Hepatic stellate cell (primary cell): ENCODE data around the gene MINDY4.

Experiments used
- DNase-seq: peaks from one replicate; pipeline ENCODE4 v3.0.0; 2011; ENCODE audit warnings: low spot score

MINDY4 gene

GRCh38 chr7:30835396-30835915, 64.2 kb downstream of the MINDY4 start:
- DNase-seq, result no peak

- no peak for DNase-seq
Measured at GRCh38 chr7:30836991-30837390, 65.8 kb downstream of the MINDY4 start.

DNA sequence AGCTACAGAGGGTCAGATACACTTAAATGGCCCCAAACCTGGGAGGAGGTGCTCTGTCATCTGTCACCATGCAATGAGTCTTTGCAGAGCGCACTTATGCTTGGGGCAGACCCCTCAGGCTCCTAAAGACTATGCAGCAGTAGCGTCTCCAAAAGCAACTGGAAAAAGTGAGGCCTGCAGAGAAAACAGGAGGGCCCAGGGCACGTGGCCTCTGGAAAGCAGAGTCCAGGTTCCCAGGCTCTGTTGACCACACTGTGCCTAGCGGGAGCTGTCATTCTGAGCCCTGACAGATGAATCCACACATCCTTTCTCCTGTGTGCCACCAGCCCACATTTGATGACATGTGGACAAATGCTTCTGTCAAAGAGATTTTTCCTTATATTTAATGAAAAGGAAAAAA, 66.4 kb downstream of the MINDY4 start:
- DNase-seq, result no peak

DNA sequence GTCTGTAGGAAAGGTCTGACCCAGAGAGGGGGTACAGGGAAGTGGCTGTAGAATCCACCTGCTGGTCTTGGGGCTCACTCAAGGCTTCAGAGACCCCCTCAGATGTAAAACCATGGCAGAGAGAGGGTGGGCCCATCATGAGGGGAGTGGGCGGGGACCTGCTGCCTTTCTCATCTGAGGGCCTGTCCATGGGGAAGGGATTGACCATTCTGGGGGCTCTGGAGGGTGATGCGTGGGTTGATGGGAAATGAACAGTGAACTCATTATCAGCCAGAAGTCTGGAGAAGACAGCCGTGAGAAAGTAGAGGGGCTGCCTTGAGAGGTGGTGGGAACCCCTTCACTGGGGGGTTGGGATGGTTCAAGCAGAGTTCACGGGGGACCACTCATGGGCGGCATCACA, 66.8 kb downstream of the MINDY4 start:
- DNase-seq, result no peak

DNA sequence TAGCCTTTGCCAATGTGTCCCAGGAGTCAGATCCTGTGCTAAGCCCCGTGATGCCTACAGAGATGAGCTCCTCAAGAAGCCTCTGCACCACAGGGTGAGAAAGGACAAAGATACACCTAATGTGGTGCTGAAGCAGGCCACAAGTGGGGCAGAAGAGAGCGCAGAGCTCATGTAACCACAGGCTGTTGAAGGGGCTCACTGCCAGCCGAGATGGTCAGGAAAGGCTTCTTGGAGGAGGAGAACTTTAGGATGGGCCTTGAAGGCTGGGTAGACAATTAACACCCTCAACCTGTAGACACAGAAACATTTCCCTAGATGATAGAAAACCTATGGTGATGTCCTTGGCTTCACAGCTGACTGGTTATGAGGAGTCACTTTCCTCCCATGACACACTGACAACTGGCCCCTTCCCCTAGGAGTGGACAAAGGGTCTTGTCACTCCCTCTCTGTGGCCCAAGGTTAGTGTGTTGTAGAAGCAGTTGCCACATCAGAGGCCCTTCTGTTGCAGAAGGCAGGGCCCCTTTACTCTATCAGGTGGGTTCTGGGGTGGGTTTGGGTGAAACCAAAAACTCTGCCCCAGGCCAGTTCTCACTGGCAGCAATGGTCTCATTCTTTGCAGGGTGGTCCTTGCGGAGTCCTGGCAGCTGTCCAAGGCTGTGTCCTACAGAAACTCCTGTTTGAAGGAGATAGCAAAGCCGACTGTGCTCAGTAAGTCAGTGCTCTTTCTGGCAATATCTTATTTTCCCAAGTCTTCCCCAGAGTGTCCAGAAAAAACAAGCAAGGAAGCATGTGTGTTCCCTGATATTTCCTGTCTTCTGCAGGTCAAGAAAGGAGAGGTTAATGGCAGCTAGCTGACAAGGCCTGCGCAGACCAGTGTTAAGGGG, 69.2 kb downstream of the MINDY4 start:
- DNase-seq, result no peak

DNA sequence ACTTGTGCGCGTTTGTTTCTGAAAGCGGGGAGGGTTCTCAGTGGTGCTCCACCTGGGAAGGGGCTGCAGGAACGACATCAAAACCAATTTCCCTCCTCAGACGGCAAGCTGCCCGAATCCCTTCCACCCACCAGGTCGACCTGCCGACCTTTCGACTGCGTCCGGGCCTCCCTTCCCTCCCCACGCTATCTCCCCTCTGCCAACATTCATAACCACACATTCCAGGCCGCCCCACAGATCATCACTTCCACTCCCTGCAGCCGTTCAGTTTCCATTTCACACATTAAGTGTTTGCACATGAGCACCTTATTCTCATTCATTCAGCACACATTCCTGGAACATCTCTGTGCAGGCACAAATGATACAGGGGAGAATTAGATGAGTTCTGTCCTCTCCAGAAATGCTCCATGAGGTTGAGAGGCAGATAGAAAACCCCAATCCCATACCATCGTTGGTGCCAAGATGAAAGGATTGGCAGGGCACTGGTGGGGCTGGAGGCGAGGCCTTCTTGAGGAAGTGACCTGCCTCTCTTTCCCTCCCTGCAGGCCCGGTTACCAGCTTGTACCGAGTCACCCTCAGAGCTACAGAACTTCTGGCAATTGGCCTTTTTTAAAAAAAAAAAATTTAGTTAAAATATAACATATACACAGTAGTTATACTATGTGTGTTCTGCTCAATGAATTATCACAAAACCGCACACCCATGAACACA, 70.0 kb downstream of the MINDY4 start:
- no peak for DNase-seq

GRCh38 chr7:30841801-30842541, 70.8 kb downstream of the MINDY4 start:
- DNase-seq, result no peak

DNA sequence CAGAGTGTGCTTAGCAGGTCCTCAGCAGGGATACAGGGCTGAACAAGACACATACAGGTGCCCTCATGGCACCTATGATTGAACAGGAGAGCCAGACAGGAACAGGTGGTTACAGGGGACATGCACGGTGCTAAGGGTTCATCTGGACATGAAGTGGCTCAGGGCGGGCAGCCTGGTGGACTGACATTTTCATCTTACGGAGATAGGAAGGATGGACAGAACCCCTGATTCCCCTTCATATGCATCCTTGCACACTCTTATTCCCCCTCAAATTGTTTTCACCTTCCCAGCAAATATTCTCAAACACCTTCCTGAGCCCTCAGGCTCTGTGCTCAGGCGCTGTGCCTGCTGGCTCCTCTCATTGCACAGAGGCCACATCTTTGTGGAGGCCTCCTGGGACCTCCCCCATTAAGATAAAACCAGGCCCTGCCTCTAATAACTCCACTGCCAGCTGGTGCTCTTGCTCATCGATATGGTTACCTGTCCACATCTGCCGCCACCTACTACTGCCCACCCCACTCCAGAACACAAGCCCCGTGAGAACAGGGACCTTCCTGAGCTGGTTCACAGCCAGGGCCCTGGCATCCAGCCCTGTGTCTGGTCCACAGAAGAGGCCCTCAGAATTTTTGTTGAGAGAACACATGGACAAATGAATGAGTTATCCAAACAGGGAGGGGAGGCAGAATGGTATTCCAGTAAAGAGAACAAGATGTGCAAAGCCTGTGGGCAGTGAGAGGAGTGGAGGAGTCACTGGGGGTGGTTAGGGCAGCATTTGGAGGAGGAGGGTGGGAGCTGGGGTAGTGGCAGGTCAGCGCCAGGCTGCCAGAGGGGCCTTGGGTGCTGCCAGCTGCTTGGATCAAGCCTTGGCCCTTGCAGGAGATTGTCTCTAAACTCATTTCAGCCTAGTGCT, 71.6 kb downstream of the MINDY4 start:
- DNase-seq, result no peak

GRCh38 chr7:30843741-30844482, 72.7 kb downstream of the MINDY4 start:
- no peak for DNase-seq

DNA sequence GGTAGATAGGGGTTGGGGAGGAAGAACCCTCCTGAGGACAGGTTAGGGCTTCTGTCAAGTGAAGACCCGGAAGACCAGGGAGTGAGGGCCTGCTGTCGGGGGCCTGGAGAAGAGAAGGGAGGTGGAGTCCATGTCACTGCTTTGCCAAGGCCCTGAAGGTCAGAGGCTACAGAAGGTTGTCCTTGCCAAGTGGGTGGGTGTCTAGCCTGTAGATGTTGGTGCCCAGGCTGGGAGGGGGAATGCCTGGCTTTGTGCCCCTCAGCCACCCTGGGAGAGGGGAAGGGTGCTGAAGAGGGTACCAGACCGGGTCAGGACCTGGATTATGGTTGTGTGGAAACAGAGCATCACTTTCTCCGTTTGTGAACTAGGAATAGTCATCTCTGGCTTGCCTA, 73.3 kb downstream of the MINDY4 start:
- DNase-seq, result no peak

DNA sequence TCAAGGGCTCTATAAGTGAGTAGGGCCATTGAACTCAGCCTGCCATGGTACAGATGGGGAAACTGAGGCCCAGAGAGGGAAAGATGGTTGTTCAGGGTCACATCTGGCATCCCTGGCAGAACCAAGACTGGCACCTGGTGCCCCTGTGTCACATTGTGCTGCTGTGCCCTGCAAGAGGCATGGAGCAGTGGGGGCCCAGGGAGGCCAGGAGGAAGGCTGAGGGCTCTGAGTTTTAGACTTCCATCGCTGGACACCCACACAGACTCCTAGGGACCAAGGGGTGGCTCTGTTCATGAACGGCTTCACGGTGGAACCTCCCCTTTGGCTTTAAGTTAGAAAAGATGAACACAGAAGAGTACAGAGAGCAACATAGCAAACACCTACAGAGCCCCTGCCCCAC, 73.7 kb downstream of the MINDY4 start:
- no peak for DNase-seq

- peak; percentile 63 for DNase-seq
Measured at GRCh38 chr7:30845426-30846135, 74.4 kb downstream of the MINDY4 start.

GRCh38 chr7:30846378-30846777, 75.2 kb downstream of the MINDY4 start:
- DNase-seq, result no peak

GRCh38 chr7:30848121-30848855, 77.1 kb downstream of the MINDY4 start:
- no peak for DNase-seq

GRCh38 chr7:30849565-30849964, 78.3 kb downstream of the MINDY4 start:
- DNase-seq, result no peak

DNA sequence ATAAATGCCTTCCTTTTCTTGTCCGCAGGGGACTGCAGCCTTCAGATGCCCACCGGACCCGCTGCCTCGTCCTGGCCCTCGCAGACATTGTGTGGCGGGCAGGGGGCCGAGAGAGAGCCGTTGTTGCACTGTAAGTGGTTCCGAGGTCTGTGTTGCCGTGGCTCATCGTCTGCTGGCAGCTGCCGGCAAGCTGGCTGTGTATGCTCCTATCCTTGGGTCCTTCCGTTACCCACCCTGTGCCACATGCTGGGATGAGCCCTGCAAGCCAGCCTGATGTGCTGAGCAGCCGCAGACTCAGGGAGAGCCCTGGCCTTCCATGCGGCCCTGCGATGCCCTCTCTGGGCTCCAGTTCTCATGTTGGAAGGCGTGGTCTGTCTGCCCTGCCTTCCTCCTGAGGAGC, 79.2 kb downstream of the MINDY4 start:
- no peak for DNase-seq

DNA sequence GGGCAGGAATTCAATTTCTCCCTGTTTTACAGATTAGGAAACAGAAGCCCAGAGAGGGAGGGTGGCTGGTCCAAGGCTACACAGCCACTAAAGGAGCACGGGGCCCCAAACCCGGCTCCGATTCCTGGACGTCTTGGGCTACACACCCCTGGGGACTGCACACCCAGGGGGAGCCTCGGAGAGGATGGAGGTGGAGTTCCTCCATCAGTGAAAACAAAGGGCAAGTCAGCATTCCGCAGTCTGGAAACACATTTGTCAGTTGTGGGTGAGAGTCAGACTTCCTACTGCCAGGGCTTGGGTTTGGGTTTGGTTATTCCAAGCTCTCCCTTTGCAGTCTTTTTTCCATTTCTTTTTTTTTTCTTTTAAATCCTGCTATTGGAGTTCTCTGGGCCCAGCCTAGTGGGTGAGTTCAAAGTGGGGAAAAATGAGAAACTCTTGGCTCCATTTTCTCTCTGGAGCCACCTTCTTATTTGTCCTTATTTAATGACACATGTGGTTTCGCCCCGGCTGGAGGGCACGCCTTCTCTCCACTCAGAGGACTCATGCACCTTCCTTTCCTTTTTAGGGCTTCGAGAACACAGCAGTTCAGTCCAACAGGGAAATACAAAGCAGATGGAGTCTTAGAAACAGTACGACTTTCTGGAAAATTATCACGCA, 80.6 kb downstream of the MINDY4 start:
- no peak for DNase-seq

- DNase-seq, result no peak
Measured at GRCh38 chr7:30852308-30852684, 81.1 kb downstream of the MINDY4 start.

DNA sequence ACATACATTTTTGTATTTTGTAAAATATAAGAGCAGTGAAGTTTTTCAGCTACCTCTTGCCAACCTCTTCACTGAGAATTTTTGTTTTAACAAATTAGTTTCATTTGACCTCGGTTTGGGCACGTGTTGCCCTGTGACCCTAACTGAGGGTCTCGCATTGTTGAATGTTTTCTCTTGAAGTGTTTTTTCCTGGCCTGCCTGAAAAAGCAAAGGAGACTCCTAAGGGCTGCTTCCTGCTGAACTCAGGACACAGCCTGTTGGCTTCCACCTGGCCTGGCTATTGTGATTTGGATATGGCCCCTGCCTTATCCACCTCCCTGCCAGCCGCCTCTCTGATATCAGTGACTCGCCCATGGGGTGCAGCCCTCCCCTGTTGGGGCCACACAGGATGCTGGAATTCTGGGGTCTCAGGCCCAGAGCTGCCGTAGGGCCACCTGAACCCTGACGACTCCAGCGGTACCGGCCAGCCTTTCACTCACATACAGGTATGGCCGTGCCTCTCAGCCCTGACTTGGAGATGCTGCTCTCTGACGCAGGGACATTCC, 81.6 kb downstream of the MINDY4 start:
- DNase-seq, result no peak
